ENCODE measurements around the gene SH3BP5. TPM values are rescaled to one million over a fixed set of nuclear protein-coding genes. Genes with fewer than 3 reads are reported as not detected.

SH3BP5 gene
- total RNA-seq, 2 donors from 2014 or later: 47.2 to 82.4 TPM

DNA sequence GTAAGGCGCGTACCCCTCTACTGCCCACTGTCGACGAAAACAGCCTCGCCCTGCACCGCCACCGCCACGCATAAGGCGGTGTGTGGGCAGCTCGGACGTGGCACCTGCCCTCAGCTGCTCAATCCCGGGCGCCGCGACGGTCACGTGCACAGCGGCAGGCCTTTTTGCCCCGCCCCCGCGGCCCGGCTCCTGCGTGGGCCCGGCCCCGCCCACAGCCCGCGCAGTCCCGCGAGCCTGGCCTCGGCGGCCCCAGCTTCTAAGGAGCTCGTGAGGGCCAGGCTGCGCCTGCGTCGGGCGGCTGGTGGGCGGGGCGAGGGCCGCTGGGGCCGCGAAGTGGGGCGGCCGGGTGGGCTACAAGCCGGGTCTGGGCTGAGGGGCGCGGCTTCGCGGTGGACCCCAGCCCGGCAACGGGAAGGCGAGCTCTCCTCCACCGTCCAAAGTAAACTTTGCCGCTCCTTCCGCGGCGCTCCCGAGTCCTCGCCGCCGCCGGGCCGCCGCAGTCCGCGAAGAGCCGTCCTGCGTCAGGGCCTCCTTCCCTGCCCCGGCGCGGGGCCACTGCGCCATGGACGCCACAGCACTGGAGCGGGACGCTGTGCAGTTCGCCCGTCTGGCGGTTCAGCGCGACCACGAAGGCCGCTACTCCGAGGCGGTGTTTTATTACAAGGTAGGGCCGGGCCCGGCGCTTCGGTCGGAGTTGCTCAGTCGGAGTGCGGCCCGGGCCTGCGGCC is 126.3 kb downstream of the SH3BP5 start, which contains the start of gene CAPN7:
Gene CAPN7 (plus strand): TSS at position 313 of the 728 bp plus-strand sequence. CDS start 250 bp downstream, at position 563.
- DNase-seq (ENCODE audit: low spot score): peak; percentile 74
- Histone ChIP-seq H3K27me3 (replicated peaks; ENCODE audit: insufficient read depth) (no peaks in the 10 kb centered on the region), H3K4me1 (ENCODE audit: control insufficient read depth in 1 of 2, low read depth in 2 of 2) (peaks cover 16 to 33% of the 10 kb centered on the region in 2 donors), H3K4me3 (peak within 1 kb of the TSS; percentile 93), H3K36me3 (peaks cover 3% of the 10 kb centered on the region), H3K9me3 (no peaks in the 10 kb centered on the region), H3K27ac (peak within 1 kb of the TSS; percentile 92 to 97)
- TF ChIP-seq, protein P1, sequence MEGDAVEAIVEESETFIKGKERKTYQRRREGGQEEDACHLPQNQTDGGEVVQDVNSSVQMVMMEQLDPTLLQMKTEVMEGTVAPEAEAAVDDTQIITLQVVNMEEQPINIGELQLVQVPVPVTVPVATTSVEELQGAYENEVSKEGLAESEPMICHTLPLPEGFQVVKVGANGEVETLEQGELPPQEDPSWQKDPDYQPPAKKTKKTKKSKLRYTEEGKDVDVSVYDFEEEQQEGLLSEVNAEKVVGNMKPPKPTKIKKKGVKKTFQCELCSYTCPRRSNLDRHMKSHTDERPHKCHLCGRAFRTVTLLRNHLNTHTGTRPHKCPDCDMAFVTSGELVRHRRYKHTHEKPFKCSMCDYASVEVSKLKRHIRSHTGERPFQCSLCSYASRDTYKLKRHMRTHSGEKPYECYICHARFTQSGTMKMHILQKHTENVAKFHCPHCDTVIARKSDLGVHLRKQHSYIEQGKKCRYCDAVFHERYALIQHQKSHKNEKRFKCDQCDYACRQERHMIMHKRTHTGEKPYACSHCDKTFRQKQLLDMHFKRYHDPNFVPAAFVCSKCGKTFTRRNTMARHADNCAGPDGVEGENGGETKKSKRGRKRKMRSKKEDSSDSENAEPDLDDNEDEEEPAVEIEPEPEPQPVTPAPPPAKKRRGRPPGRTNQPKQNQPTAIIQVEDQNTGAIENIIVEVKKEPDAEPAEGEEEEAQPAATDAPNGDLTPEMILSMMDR (IDR thresholded peaks at IDR 0.05): peak; percentile 50
- peak; percentile 83 for ATAC-seq (ENCODE audit: insufficient number of reproducible peaks, low FRiP score, low read depth)

DNA sequence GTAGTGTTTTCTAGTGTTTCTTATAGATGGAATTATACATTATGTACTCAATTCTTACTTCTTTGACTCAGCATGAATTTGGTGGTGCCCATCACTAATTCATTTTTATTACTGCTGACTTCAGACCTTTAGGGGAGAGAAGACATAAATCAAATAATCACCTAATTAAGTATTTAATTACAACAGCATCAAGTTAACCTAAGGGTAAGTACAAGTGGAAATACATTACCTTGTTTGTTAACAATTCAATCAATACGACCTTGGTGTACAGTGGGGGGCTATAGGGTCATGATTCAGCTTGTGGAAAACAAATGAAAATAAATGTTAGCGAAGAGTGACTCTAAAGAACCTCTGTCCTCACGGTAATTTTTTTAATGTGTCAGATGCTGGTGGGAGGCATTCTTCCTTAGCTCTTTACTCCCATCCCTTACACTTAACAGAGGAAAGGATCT is 126.9 kb downstream of the SH3BP5 start:
- TF ChIP-seq, protein P1 (IDR thresholded peaks at IDR 0.05): no peak
- Histone ChIP-seq H3K4me1 (ENCODE audit: control insufficient read depth in 1 of 2, low read depth in 2 of 2) (peaks cover 14 to 29% of the 10 kb centered on the region in 2 donors), H3K27ac (peak overlapping the region; percentile 70 to 97), H3K27me3 (replicated peaks; ENCODE audit: insufficient read depth) (no peaks in the 10 kb centered on the region), H3K36me3 (peaks cover under 1% of the 10 kb centered on the region), H3K9me3 (no peaks in the 10 kb centered on the region), H3K4me3 (peak overlapping the region; percentile 93)
- DNase-seq (ENCODE audit: low spot score) (no peak), ATAC-seq (ENCODE audit: insufficient number of reproducible peaks, low FRiP score, low read depth) (no peak)

Other genes with a start within 250 kb of the SH3BP5 start
- 10 to 100 TPM; 40.8 to 47.8 TPM for gene RBSN, start 233.4 kb downstream of the SH3BP5 start, total RNA-seq
- 10 to 100 TPM; 40.1 to 73.8 TPM for gene CAPN7, start 126.3 kb downstream of the SH3BP5 start, total RNA-seq
- 10 to 100 TPM in 1 of 2 donors, 1 to 10 TPM in 1; 8.9 to 18.6 TPM for gene METTL6, start 95.0 kb upstream of the SH3BP5 start, total RNA-seq
- 10 to 100 TPM; 22.7 to 34.3 TPM for gene EAF1, start 95.0 kb upstream of the SH3BP5 start, total RNA-seq
- gene COLQ, start 189.1 kb upstream of the SH3BP5 start, total RNA-seq: 1 to 10 TPM; 3.2 to 9.3 TPM